ENCODE results near the gene CLEC6A. TPM values are rescaled to one million over a fixed set of nuclear protein-coding genes. Genes with fewer than 3 reads are reported as not detected.

Gene CLEC6A
- total RNA-seq (2022; extraction: Qiagen RNA extraction): not detected in 5 replicates

GRCh38 chr12:8455727-8456360 lies at the start of gene CLEC6A:
Gene CLEC6A (plus strand): TSS chr12:8455962. CDS start chr12:8456112, 150 bp downstream.

GRCh38 chr12:8513256-8513655 lies 57.5 kb downstream of the CLEC6A start, which contains the start of gene CLEC4D:
Gene CLEC4D (plus strand): TSS chr12:8513503. CDS start chr12:8513733, 230 bp downstream.

Other genes with a start within 250 kb of the CLEC6A start
- 0.03 to 0.10 TPM (median 0.07 TPM) in 5 replicates for gene FAM90A1, start 228.3 kb upstream of the CLEC6A start, total RNA-seq (2022; extraction: Qiagen RNA extraction)
- not detected in 5 replicates for gene CLEC4D, start 57.5 kb downstream of the CLEC6A start, total RNA-seq (2022; extraction: Qiagen RNA extraction)
- 0.27 to 0.47 TPM (median 0.36 TPM) in 4 of 5 replicates, not detected in the other for gene CLEC4E, start 84.9 kb downstream of the CLEC6A start, total RNA-seq (2022; extraction: Qiagen RNA extraction)
- 0.05 to 0.13 TPM (median 0.11 TPM) in 4 of 5 replicates, not detected in the other for gene AICDA, start 156.9 kb downstream of the CLEC6A start, total RNA-seq (2022; extraction: Qiagen RNA extraction)
- gene MFAP5, start 206.9 kb downstream of the CLEC6A start, total RNA-seq (2022; extraction: Qiagen RNA extraction): 0.09 to 0.25 TPM (median 0.14 TPM) in 3 of 5 replicates, not detected in the others
- 15.1 to 17.9 TPM (median 17.3 TPM) in 5 replicates for gene RIMKLB, start 242.0 kb downstream of the CLEC6A start, total RNA-seq (2022; extraction: Qiagen RNA extraction)